ENCODE measurements around the gene AIPL1. TPM values are rescaled to one million over a fixed set of nuclear protein-coding genes. Genes with fewer than 3 reads are reported as not detected.

The AIPL1 gene
- total RNA-seq, 4 donors from 2014 or later = not detected

DNA sequence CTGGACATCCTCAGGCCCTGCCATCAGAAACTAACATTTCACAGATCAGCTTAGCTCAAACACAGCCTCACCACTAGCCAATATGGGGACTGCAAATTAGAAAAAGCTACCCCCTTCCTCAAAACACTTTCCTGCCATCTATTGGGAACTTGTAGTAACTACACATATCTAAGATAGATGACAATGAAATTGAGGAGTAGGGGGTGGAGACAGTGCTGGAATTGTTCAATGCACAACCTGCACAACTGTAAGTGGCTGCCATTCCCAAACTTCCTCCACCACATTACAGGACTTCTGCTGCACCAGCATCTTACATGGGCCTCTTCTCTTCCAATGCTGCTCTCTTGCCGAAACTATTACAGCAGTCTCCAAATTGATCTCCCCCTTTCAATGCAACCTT, 21.9 kb downstream of the AIPL1 start:
- H3K9me3 ChIP-seq = no peaks in the 10 kb centered on the region
- peaks cover 0 to 13% (median 4%) of the 10 kb centered on the region in 3 donors for H3K27me3 ChIP-seq
- H3K4me1 ChIP-seq = no peaks in the 10 kb centered on the region
- DNase-seq (no peak), ATAC-seq (no peak)
- H3K27ac ChIP-seq = no peak overlapping the region
- H3K4me3 ChIP-seq = no peak overlapping the region
- no peak for TF ChIP-seq POLR2A (IDR thresholded peaks at IDR 0.05)
- TF ChIP-seq, protein P1, sequence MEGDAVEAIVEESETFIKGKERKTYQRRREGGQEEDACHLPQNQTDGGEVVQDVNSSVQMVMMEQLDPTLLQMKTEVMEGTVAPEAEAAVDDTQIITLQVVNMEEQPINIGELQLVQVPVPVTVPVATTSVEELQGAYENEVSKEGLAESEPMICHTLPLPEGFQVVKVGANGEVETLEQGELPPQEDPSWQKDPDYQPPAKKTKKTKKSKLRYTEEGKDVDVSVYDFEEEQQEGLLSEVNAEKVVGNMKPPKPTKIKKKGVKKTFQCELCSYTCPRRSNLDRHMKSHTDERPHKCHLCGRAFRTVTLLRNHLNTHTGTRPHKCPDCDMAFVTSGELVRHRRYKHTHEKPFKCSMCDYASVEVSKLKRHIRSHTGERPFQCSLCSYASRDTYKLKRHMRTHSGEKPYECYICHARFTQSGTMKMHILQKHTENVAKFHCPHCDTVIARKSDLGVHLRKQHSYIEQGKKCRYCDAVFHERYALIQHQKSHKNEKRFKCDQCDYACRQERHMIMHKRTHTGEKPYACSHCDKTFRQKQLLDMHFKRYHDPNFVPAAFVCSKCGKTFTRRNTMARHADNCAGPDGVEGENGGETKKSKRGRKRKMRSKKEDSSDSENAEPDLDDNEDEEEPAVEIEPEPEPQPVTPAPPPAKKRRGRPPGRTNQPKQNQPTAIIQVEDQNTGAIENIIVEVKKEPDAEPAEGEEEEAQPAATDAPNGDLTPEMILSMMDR (IDR thresholded peaks at IDR 0.05 in 4 of 5, conservative IDR thresholded peaks at IDR 0.05 in 1 of 5) = peak in 4 of 5 experiments; percentile 19 to 40 (median 26)
- in situ Hi-C loops (cut with MboI; ENCODE audit: low sequenced_read_pairs in 4 of 4) (loop anchor here in 2 of 4 donors (25.0 kb wide), 2 partner anchors 351 to 701 kb away; partner anchors contain the start of gene WSCD1 (in 1 of the 2)), intact Hi-C loops (cut with DNase I; ENCODE audit: low total_unique reads) (loop anchor here (5.0 kb wide), 1 partner anchor 621 kb away; no protein-coding TSS in a partner anchor)
- no peaks in the 10 kb centered on the region for H3K36me3 ChIP-seq

DNA sequence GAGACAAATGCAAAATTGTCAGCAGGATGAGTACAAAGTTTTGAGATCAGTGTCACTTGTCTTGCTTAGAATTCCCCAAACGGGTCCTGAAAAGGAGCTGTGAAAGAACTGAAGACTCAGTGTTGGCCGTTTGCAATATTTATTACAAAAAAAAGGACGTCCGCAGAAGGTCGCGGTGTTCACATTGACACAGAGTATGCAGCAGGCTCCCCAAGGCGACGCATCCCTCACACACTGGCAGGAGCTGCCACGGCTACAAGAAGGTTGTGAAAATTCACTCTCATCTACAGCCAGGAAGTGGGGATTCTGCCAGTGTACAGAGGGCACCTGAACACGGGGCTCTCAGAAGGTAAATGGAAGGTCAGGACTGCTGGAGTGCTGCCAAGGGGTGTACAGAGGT, 26.2 kb downstream of the AIPL1 start:
- intact Hi-C loops (cut with DNase I; ENCODE audit: low total_unique reads) = no loop called here
- peaks cover 0 to 14% (median 7%) of the 10 kb centered on the region in 3 donors for H3K27me3 ChIP-seq
- in situ Hi-C loops (cut with MboI; ENCODE audit: low sequenced_read_pairs in 4 of 4) = loop anchor here in 2 of 4 donors (25.0 kb wide), 2 partner anchors 346 to 696 kb away; partner anchors contain the start of gene WSCD1 (in 1 of the 2)

DNA sequence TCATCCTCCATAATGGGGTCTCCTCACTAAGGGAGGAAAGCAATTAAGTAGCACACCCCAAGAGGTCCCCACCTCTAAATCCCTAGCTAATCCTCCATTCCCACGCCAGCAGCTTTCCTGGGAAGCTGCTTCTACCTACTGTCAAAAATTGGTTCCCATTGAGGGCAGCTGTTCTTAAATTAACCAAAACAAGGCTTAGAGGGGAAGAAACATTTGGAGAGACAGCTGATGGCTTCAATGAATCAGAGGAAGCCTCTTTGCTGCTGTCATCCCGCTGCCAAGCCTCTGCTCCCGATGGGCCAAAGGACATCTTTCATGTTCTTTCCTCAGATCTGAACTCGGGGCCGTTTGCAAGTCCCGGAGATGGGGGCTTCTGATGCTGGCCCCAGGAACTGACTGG, 26.6 kb downstream of the AIPL1 start:
- in situ Hi-C loops (cut with MboI; ENCODE audit: low sequenced_read_pairs in 4 of 4) (loop anchor here in 2 of 4 donors (25.0 kb wide), 2 partner anchors 346 to 696 kb away; partner anchors contain the start of gene WSCD1 (in 1 of the 2)), intact Hi-C loops (cut with DNase I; ENCODE audit: low total_unique reads) (no loop called here)
- no peak overlapping the region for H3K27ac ChIP-seq
- H3K27me3 ChIP-seq = peaks cover 0 to 14% (median 7%) of the 10 kb centered on the region in 3 donors
- H3K4me1 ChIP-seq = no peaks in the 10 kb centered on the region
- ATAC-seq = no peak
- no peak overlapping the region for H3K4me3 ChIP-seq
- no peaks in the 10 kb centered on the region for H3K36me3 ChIP-seq
- H3K9me3 ChIP-seq = no peaks in the 10 kb centered on the region
- TF ChIP-seq POLR2A (IDR thresholded peaks at IDR 0.05) = no peak
- TF ChIP-seq, protein P1 (IDR thresholded peaks at IDR 0.05 in 4 of 5, conservative IDR thresholded peaks at IDR 0.05 in 1 of 5) = no peak
- DNase-seq = no peak

More for the DNA sequence above, 26.2 kb downstream of the AIPL1 start:
- Histone ChIP-seq H3K4me3 (no peak overlapping the region), H3K36me3 (no peaks in the 10 kb centered on the region), H3K4me1 (no peaks in the 10 kb centered on the region), H3K27ac (no peak overlapping the region), H3K9me3 (no peaks in the 10 kb centered on the region)
- ATAC-seq (no peak), DNase-seq (no peak)
- TF ChIP-seq, protein P1 (IDR thresholded peaks at IDR 0.05 in 4 of 5, conservative IDR thresholded peaks at IDR 0.05 in 1 of 5) = no peak
- no peak for TF ChIP-seq POLR2A (IDR thresholded peaks at IDR 0.05)

DNA sequence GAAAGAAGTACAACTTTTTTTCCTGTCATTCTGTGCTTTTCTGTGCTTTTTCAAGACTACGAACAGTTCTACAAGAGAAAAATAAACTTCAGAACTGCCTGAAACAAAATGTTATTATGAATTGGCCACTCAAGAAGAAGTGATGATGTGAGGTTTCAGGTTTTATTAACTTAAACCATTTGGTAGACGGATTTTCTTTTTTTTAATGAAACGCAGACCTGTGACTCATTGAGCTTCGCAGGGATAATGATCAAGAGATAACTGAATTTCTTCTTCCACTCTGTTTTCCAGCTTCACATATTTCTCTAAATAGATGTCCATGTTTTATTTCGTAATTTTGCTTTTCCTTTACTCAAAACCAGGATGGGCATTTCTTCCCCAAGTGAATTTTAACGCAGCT, 32.7 kb downstream of the AIPL1 start:
- no peaks in the 10 kb centered on the region for H3K4me1 ChIP-seq
- no peaks in the 10 kb centered on the region for H3K36me3 ChIP-seq
- H3K27ac ChIP-seq = no peak overlapping the region
- H3K4me3 ChIP-seq = no peak overlapping the region
- intact Hi-C loops (cut with DNase I; ENCODE audit: low total_unique reads) (no loop called here), in situ Hi-C loops (cut with MboI; ENCODE audit: low sequenced_read_pairs in 4 of 4) (loop anchor here in 2 of 4 donors (25.0 kb wide), 2 partner anchors 340 to 690 kb away; partner anchors contain the start of gene WSCD1 (in 1 of the 2))
- H3K9me3 ChIP-seq = no peaks in the 10 kb centered on the region
- TF ChIP-seq, protein P1 (IDR thresholded peaks at IDR 0.05 in 4 of 5, conservative IDR thresholded peaks at IDR 0.05 in 1 of 5) = no peak
- no peak for TF ChIP-seq POLR2A (IDR thresholded peaks at IDR 0.05)
- H3K27me3 ChIP-seq = peaks cover 0 to 3% (median 0%) of the 10 kb centered on the region in 3 donors
- no peak for DNase-seq
- ATAC-seq = no peak
